H1 (cell line): Measurements from ENCODE around the gene TAF3. TPM values are rescaled to one million over a fixed set of nuclear protein-coding genes. Genes with fewer than 3 reads are reported as not detected.

Source experiments
- CTCF ChIA-PET: fragments of 300-600 bp; sonication (Branson Sonifier 250); formaldehyde crosslinking; loops from one replicate; lab custom pipeline; 2021; ENCODE audit not compliant: partially characterized antibody; lab: Charles Lee
- POLR2A ChIA-PET: fragments of 300-600 bp; sonication (Branson Sonifier 250); formaldehyde crosslinking; loops from one replicate; lab custom pipeline; 2021; ENCODE audit warnings: inconsistent platforms; ENCODE audit not compliant: partially characterized antibody; lab: Charles Lee
- DNase-seq, 2 experiments: peaks; one replicate each; pipeline versions ENCODE4 v3.0.0 to v3.0.0-alpha.2; 2010 to 2022; ENCODE audit warnings: low spot score in 2 of 2, low read depth in 1 of 2, mixed read lengths in 1 of 2
- FAIRE-seq: peaks from 2 replicates; lab custom pipeline; 2011; peaks lifted over from hg19 to GRCh38; lab: Jason Lieb, UNC
- H2AFZ ChIP-seq: 2 replicates; pipeline ENCODE4 v1.8.1; 2012; ENCODE audit warnings: low read length, inconsistent platforms
- H2AK5ac ChIP-seq: 2 replicates; pipeline ENCODE4 v1.6.1; 2013; ENCODE audit warnings: low read depth, low read length
- H2BK120ac ChIP-seq: replicated peaks from 2 replicates; pipeline ENCODE3; 2013; ENCODE audit warnings: low read depth, low read length, inconsistent platforms
- H2BK12ac ChIP-seq: 2 replicates; pipeline ENCODE4 v1.6.1; 2013; ENCODE audit warnings: low read depth, low read length
- H2BK15ac ChIP-seq: 2 replicates; pipeline ENCODE4 v1.6.1; 2013; ENCODE audit warnings: low read length
- H2BK20ac ChIP-seq: 2 replicates; pipeline ENCODE4 v1.6.1; 2013; ENCODE audit warnings: low read length
- H2BK5ac ChIP-seq: 2 replicates; pipeline ENCODE4 v1.6.1; 2013; ENCODE audit warnings: low read depth, low read length
- H3K14ac ChIP-seq: 2 replicates; pipeline ENCODE4 v1.6.1; 2013; ENCODE audit warnings: inconsistent platforms; ENCODE audit not compliant: insufficient read length
- H3K18ac ChIP-seq: 2 replicates; pipeline ENCODE4 v1.6.1; 2013; ENCODE audit warnings: low read length; ENCODE audit errors: extremely low read depth
- H3K23ac ChIP-seq: 2 replicates; pipeline ENCODE4 v1.6.1; 2013; ENCODE audit warnings: inconsistent platforms; ENCODE audit not compliant: insufficient read length
- H3K23me2 ChIP-seq: 2 replicates; pipeline ENCODE4 v1.6.1; 2013; ENCODE audit warnings: low read depth, low read length
- H3K27ac ChIP-seq: 2 replicates; pipeline ENCODE4 v1.6.1; 2011; ENCODE audit warnings: low read depth, low read length, inconsistent platforms
- H3K27me3 ChIP-seq, 4 experiments: replicated peaks in 1 of 4; 1 replicate in 1 of 4; 2 replicates in 3 of 4; pipeline versions ENCODE4 v1.6.1 to v1.8.1; 2011 to 2013; ENCODE audit warnings: low read length in 3 of 4, mild to moderate bottlenecking in 3 of 4, inconsistent platforms in 2 of 4, mixed read lengths in 2 of 4, moderate library complexity in 1 of 4; ENCODE audit not compliant: control insufficient read depth in 3 of 4, insufficient read depth in 3 of 4; ENCODE audit errors: extremely low read depth in 1 of 4
- H3K36me3 ChIP-seq, 4 experiments: 2 replicates each; pipeline versions ENCODE4 v1.6.1 to v1.8.1; 2011 to 2013; ENCODE audit warnings: mild to moderate bottlenecking in 4 of 4, low read length in 3 of 4, moderate library complexity in 2 of 4, control low read depth in 1 of 4, inconsistent platforms in 1 of 4; ENCODE audit not compliant: insufficient read depth in 4 of 4, control insufficient read depth in 2 of 4
- H3K4ac ChIP-seq: replicated peaks from 2 replicates; pipeline ENCODE3; 2013; ENCODE audit warnings: low read length, low read depth, mixed read lengths, inconsistent platforms; ENCODE audit not compliant: insufficient read length
- H3K4me1 ChIP-seq, 4 experiments: replicated peaks in 1 of 4; 1 replicate in 1 of 4; 2 replicates in 3 of 4; pipeline versions ENCODE4 v1.6.1 to v1.8.1; 2011 to 2013; ENCODE audit warnings: low read length in 3 of 4, inconsistent platforms in 2 of 4, mixed read lengths in 1 of 4; ENCODE audit not compliant: insufficient read depth in 4 of 4, control insufficient read depth in 3 of 4
- H3K4me2 ChIP-seq, 2 experiments: 2 replicates each; pipeline versions ENCODE4 v1.6.1 to v1.8.1; 2011 to 2013; ENCODE audit warnings: low read depth in 2 of 2, low read length in 2 of 2, control low read depth in 1 of 2, inconsistent platforms in 1 of 2, mild to moderate bottlenecking in 1 of 2; ENCODE audit not compliant: insufficient read depth in 1 of 2
- H3K4me3 ChIP-seq, 4 experiments: fragments of 200-600, 300-600 bp in 1 of 4; sonication (generic), shearing (Covaris generic), sonication (Bioruptor Twin) in 1 of 4; 2 replicates each; pipeline versions ENCODE4 v1.5.1 to v1.8.1; 2011 to 2016; ENCODE audit warnings: low read length in 4 of 4, low read depth in 3 of 4, control low read depth in 2 of 4, inconsistent platforms in 2 of 4, mild to moderate bottlenecking in 2 of 4, mixed read lengths in 1 of 4, moderate library complexity in 1 of 4; ENCODE audit not compliant: insufficient read depth in 2 of 4; ENCODE audit errors: extremely low read depth in 1 of 4
- H3K56ac ChIP-seq: replicated peaks from 2 replicates; pipeline ENCODE3; 2013; ENCODE audit warnings: low read depth, mild to moderate bottlenecking, mixed read lengths, low read length, inconsistent platforms; ENCODE audit not compliant: insufficient read length
- H3K79me1 ChIP-seq: 2 replicates; pipeline ENCODE4 v1.6.1; 2013; ENCODE audit warnings: low read depth, low read length, control low read depth
- H3K79me2 ChIP-seq, 2 experiments: 2 replicates each; pipeline versions ENCODE4 v1.6.1 to v1.8.1; 2012 to 2013; ENCODE audit warnings: low read length in 2 of 2, mild to moderate bottlenecking in 2 of 2, inconsistent platforms in 1 of 2; ENCODE audit not compliant: insufficient read depth in 2 of 2, control insufficient read depth in 1 of 2
- H3K9ac ChIP-seq, 4 experiments: replicated peaks in 1 of 4; 1 replicate in 1 of 4; 2 replicates in 3 of 4; pipeline versions ENCODE4 v1.6.1 to v1.8.1; 2011 to 2013; ENCODE audit warnings: low read depth in 3 of 4, low read length in 3 of 4, control low read depth in 2 of 4, mild to moderate bottlenecking in 2 of 4, moderate library complexity in 2 of 4, inconsistent platforms in 1 of 4; ENCODE audit errors: extremely low read depth in 1 of 4
- H3K9me3 ChIP-seq, 2 experiments: 2 replicates each; pipeline versions ENCODE4 v1.6.1 to v1.8.1; 2012 to 2013; ENCODE audit warnings: mild to moderate bottlenecking in 2 of 2, moderate library complexity in 2 of 2, control low read depth in 1 of 2, inconsistent platforms in 1 of 2, low read depth in 1 of 2, low read length in 1 of 2, mixed read lengths in 1 of 2; ENCODE audit not compliant: insufficient read depth in 2 of 2
- H4K20me1 ChIP-seq, 2 experiments: replicated peaks in 1 of 2; 2 replicates each; pipeline versions ENCODE3 to v1.8.1; 2011 to 2013; ENCODE audit warnings: inconsistent platforms in 2 of 2, low read length in 2 of 2, mild to moderate bottlenecking in 1 of 2; ENCODE audit not compliant: insufficient read depth in 2 of 2, control insufficient read depth in 1 of 2
- H4K5ac ChIP-seq: 2 replicates; pipeline ENCODE4 v1.6.1; 2013; ENCODE audit warnings: low read length, low read depth, mixed read lengths, inconsistent platforms; ENCODE audit not compliant: insufficient read length
- H4K8ac ChIP-seq: 2 replicates; pipeline ENCODE4 v1.8.0; 2013; ENCODE audit warnings: mild to moderate bottlenecking, moderate library complexity, low read length, inconsistent platforms; ENCODE audit not compliant: insufficient read depth; ENCODE audit errors: extremely low read depth
- H4K91ac ChIP-seq: replicated peaks from 2 replicates; pipeline ENCODE3; 2013; ENCODE audit warnings: low read length, mixed read lengths, inconsistent platforms; ENCODE audit not compliant: insufficient read length
- BACH1 ChIP-seq: IDR thresholded peaks from 2 replicates; pipeline ENCODE4 v1.6.1; 2012; ENCODE audit warnings: low read length, improper control_type of control experiment
- FOSL1 ChIP-seq: IDR thresholded peaks from 2 replicates; pipeline ENCODE4 v1.6.1; 2011; ENCODE audit warnings: mild to moderate bottlenecking, low read depth, low read length, moderate library complexity; ENCODE audit not compliant: insufficient read depth
- MAFK ChIP-seq: IDR thresholded peaks from 2 replicates; pipeline ENCODE4 v1.6.1; 2012; ENCODE audit warnings: low read depth, mild to moderate bottlenecking, improper control_type of control experiment, low read length
- WGBS, 2 experiments: shearing (Covaris generic) in 1 of 2; methylation state at CpG; one replicate each; pipeline versions ENCODE4 v1.1.6 to v1.1.7; 2013 to 2015; ENCODE audit warnings: low lambda C conversion rate in 2 of 2, mixed read lengths in 2 of 2, inconsistent platforms in 1 of 2, low coverage in 1 of 2, missing lambda C conversion rate in 1 of 2; ENCODE audit not compliant: insufficient replicate concordance in 2 of 2, insufficient coverage in 1 of 2, insufficient read length in 1 of 2; ENCODE audit errors: extremely low coverage in 1 of 2, missing lambda C conversion rate in 1 of 2; 5-methylcytosine and 5-hydroxymethylcytosine counted together
- polyA plus RNA-seq, 7 experiments: library from polyadenylated mRNA; depleted of rRNA in 3 of 7; stranded (reverse) in 5 of 7; unstranded in 2 of 7; fragments of >200 nt in 5 of 7; fragments of 200-250 nt in 2 of 7; gene quantifications; 1 replicate in 5 of 7; 2 replicates in 1 of 7; 4 replicates in 1 of 7; pipeline versions ENCODE4 v1.2.1 to v1.2.3, GENCODE V29; 2011 to 2013; ENCODE audit warnings: missing spikeins in 2 of 7, mixed read lengths in 2 of 7
- total RNA-seq: library from RNA; stranded (reverse); fragmentation: NEBNext Ultra II Directional; extraction: Animal tissue kit (Norgen Biotek cat#: 25700); gene quantifications from 2 replicates; pipeline ENCODE4 v1.2.1, GENCODE V29; 2021
- TF ChIP-seq, protein P1 (sequence below), 3 experiments: IDR thresholded peaks; 1 replicate in 2 of 3; 2 replicates in 1 of 3; pipeline versions ENCODE4 v1.5.1 to v1.6.1; 2011; ENCODE audit warnings: low read length in 3 of 3, mild to moderate bottlenecking in 3 of 3, inconsistent platforms in 2 of 3, low read depth in 1 of 3, moderate library complexity in 1 of 3; ENCODE audit not compliant: insufficient read depth in 1 of 3; ENCODE audit errors: control extremely low read depth in 1 of 3

TAF3 gene
- total and polyA plus RNA-seq, 2 of the 8 experiments (the other 6 are each of a cell fraction or from before 2014, with no cell fraction given): 1.5 to 11.2 TPM

DNA sequence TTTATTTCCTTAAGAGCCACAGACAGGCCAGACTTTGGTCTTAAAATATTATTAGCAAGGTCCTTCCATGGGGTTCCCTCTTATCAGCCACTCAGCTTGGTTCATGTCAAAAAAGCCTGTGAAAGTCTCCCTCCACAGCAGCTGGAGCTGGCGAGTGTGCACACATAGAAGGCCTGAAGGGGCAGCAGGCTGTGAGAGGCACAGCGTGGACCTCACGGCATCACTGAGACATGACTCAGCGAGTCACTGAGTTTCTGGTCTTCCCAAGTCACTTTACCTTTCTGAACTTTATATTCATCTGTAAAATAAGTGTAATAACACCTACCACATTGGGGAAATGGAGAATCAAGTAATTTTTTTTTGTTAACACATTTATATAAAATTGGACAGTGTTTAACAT is 8.7 kb downstream of the TAF3 start:
- H2AK5ac ChIP-seq: no peak overlapping the region
- no peaks in the 10 kb centered on the region for H3K23me2 ChIP-seq
- no peak for DNase-seq
- no peak overlapping the region for H3K4me3 ChIP-seq
- H3K56ac ChIP-seq: no peak overlapping the region
- H3K27ac ChIP-seq: no peak overlapping the region
- H2BK20ac ChIP-seq: no peak overlapping the region
- no peak overlapping the region for H2AFZ ChIP-seq
- no peak overlapping the region for H3K9ac ChIP-seq
- H2BK15ac ChIP-seq: no peak overlapping the region
- no peak for FAIRE-seq
- H3K36me3 ChIP-seq: peaks cover 0 to 16% (median 9%) of the 10 kb centered on the region in 4 experiments; a peak in 4 of 8 replicates
- WGBS, 2 experiments: 92% methylated on average over 4 of the region's 4 CpGs; no CpG with 5 or more reads in 1 of the 2 experiments
- no peak overlapping the region for H3K18ac ChIP-seq
- TF ChIP-seq FOSL1 (no peak), BACH1 (peak; percentile 88), MAFK (peak; percentile 56; the same call in 1 of the 2 replicates)
- TF ChIP-seq, protein P1, sequence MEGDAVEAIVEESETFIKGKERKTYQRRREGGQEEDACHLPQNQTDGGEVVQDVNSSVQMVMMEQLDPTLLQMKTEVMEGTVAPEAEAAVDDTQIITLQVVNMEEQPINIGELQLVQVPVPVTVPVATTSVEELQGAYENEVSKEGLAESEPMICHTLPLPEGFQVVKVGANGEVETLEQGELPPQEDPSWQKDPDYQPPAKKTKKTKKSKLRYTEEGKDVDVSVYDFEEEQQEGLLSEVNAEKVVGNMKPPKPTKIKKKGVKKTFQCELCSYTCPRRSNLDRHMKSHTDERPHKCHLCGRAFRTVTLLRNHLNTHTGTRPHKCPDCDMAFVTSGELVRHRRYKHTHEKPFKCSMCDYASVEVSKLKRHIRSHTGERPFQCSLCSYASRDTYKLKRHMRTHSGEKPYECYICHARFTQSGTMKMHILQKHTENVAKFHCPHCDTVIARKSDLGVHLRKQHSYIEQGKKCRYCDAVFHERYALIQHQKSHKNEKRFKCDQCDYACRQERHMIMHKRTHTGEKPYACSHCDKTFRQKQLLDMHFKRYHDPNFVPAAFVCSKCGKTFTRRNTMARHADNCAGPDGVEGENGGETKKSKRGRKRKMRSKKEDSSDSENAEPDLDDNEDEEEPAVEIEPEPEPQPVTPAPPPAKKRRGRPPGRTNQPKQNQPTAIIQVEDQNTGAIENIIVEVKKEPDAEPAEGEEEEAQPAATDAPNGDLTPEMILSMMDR (IDR thresholded peaks at IDR 0.05; ENCODE audit: control extremely low read depth in 1 of 3, insufficient read depth in 1 of 3, low read depth in 1 of 3, low read length in 3 of 3): peak in 1 of 3 experiments; percentile 11; a peak in 1 of 4 replicates
- peaks cover 4% of the 10 kb centered on the region; the same call in 1 of the 2 replicates for H3K79me1 ChIP-seq
- no peak overlapping the region for H3K4me2 ChIP-seq
- H3K27me3 ChIP-seq: no peaks in the 10 kb centered on the region
- H2BK5ac ChIP-seq: no peak overlapping the region
- peaks cover 0 to 16% of the 10 kb centered on the region in 2 experiments; a peak in 3 of 4 replicates for H3K79me2 ChIP-seq
- H3K14ac ChIP-seq: no peak overlapping the region
- CTCF ChIA-PET: interaction anchor here (1.2 kb wide), 1 partner anchor 10 kb away, joined by 3 read pairs; no protein-coding TSS in a partner anchor
- no peak overlapping the region; the same call in 1 of the 2 replicates for H4K8ac ChIP-seq
- peaks cover 0 to 5% of the 10 kb centered on the region in 2 experiments for H4K20me1 ChIP-seq
- no peak overlapping the region for H3K23ac ChIP-seq
- no peak overlapping the region for H4K5ac ChIP-seq
- no peak overlapping the region for H3K4ac ChIP-seq
- H3K9me3 ChIP-seq: no peaks in the 10 kb centered on the region
- no peak overlapping the region for H4K91ac ChIP-seq
- H3K4me1 ChIP-seq: 0 out of 7 replicates have a peak, but pooled peaks cover 0 to 3% (median 0%) of the 10 kb centered on the region in 4 experiments
- POLR2A ChIA-PET: interaction anchor here (1.2 kb wide), 1 partner anchor 8 kb away, joined by 4 read pairs; the partner anchor contains the start of gene TAF3
- H2BK120ac ChIP-seq: no peak overlapping the region
- H2BK12ac ChIP-seq: no peak overlapping the region
